HG03280 (cell line): ENCODE results near the gene SCAPER.
"Not testable (repeated sequence)": the region's sequence is repeated elsewhere in the genome, so short reads cannot be mapped to it uniquely, and the experiment has no call there.

Source experiments
- ATAC-seq: cut with Tn5 transposase; IDR thresholded peaks from one replicate; pipeline ENCODE4 v1.9.1; 2021; ENCODE audit warnings: mild to moderate bottlenecking, moderate library complexity; ENCODE audit not compliant: unreplicated experiment

Gene SCAPER

DNA sequence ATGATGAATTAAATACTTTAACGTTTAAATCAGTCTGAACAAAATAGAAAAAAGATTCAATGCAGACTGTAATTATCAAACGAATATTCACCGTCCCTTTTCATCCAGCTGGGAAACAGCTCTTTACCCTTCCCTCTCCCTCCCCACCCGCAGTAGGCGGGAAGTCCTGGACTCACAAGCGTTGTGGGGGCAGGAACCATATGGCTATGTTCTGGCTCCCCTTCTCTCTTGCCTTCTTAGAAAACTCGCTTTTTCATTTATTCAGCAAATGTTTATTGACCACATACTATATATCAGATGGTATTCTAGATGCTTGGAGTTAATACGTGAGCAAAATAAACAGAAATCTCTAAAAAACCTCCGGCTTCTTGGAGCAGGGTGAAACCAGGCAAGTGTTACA, 715 bp upstream of the SCAPER start:
- ATAC-seq: no peak

DNA sequence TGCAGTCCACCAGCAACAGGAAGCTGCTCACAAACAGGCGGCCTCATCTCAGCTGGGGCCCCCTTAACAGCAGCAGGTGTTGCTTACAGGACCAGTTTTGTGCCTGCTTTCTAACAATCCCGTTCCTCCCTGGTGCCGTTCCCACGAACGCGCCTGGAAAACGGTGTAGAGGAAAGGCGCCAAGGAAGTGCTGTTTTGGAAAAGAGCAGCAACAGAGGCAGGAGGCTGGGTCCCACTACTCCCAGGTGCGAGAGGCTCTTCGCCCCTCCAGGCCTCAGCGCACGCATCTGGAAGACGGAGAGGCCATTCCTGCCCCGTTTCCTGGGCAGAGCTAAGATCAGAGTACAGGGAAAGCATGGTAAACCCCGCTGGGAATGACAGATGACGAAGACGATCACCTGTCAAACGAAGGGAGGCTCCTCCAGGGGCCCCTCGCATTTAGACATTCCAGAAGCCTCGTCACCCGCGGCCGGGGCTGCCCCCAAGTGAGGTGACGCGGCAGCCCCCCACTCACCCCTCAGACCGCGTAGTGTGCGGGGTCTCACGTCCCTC, 603 bp downstream of the SCAPER start:
- peak; percentile 3 for ATAC-seq

DNA sequence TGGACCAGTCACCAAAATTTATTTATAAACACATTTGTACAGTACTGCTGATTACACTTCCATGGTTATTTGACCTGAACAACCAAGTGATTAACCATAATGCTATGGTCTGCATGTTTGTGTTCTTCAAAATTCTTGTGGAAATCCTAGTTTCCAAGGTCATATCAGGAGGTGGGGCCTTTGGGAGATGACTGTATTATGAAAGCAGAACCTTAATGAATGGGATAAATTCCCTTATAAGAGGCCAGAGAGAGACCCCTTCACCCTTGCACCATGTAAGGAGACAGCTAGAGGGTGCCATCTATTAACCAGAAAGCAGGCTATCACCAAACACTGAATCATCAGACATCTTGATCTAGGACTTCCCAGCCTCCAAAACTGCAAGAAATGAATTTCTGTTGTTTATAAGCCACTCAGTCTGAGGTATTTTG, 1.9 kb downstream of the SCAPER start:
- ATAC-seq: no peak

DNA sequence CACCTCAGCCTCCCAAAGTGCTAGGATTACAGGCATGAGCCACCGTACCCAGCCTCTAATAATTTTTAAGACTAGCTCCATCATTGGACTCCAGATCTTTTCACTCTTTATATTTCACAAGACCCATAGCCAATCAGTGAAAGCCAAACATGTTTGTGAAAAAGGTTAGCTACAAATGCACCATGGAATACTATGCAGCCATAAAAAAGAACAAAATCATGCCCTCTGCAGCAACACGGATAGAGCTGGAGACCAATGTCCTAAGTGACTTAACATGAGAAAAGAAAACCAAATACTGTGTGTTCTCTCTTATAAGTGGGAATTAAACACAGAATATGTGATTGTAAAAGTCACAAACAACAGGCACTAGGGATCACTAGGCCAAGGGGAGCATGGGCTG, 3.2 kb downstream of the SCAPER start:
- no peak for ATAC-seq

DNA sequence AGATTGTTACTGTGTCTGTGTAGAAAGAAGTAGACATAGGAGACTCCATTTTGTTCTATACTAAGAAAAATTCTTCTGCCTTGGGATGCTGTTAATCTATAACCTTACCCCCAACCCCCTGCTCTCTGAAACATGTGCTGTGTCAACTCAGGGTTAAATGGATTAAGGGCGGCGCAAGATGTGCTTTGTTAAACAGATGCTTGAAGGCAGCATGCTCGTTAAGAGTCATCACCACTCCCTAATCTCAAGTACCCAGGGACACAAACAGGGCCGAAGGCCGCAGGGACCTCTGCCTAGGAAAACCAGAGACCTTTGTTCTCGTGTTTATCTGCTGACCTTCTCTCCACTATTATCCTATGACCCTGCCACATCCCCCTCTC, 5.2 kb downstream of the SCAPER start:
- not testable (repeated sequence) for ATAC-seq

DNA sequence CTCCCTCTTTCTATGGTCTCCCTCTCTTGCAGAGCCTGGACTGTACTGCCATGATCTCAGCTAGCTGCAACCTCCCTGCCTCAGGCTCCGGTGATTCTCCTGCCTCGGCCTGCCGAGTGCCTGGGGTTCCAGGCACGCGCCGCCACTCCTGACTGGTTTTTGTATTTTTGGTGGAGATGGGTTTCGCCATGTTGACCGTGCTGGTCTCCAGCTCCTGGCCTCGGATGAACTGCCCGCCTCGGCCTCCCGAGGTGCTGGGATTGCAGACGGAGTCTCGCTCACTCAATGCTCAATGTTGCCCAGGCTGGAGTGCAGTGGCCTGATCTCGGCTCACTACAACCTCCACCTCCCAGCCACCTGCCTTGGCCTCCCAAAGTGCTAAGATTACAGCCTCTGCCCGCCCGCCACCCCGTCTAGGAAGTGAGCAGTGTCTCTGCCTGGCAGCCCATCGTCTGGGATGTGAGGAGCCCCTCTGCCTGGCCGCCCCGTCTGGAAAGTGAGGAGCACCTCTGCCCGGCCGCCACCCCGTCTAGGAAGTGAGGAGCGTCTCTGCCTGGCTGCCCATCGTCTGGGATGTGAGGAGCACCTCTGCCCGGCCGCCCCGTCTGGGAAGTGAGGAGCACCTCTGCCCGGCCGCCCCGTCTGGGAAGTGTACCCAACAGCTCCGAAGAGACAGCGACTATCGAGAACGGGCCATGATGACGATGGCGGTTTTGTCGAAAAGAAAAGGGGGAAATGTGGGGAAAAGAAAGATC, 5.8 kb downstream of the SCAPER start:
- not testable (repeated sequence) for ATAC-seq

DNA sequence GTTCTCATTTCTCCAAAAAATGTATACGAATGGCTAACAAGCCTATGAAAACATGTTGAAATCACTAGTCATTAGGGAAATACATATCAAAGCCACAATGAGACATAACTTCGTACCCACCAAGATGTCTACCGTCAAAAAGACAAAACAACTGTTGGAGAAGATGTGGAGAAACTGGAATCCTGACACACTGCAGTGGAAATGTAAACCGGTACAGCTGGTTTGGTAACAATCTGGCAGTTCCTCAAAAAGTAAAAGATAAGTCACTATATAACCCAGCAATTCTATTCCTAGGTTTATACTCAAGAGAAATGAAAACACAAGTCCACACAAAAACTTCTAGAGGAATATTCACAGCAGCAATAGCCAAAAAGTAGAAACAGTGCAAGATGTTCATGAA, 7.0 kb downstream of the SCAPER start:
- no peak for ATAC-seq

DNA sequence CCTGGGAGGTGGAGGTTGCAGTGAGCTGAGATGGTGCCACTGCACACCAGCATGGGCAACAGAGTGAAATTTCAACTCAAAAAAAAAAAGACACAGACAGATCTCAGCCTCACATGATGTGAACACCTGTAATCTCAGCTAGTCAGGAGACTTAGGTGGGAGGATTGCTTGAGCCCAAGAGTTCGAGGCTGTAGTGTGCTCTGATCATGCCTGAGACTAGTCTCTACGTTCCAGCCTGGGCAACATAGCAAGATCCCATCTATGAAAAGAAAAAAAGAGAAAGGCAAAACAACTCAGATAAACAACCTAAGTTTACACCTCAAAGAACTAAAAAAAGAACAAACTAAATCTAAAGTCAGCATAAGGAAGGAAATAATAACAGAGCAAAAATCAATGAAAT, 11.0 kb downstream of the SCAPER start:
- ATAC-seq: no peak

DNA sequence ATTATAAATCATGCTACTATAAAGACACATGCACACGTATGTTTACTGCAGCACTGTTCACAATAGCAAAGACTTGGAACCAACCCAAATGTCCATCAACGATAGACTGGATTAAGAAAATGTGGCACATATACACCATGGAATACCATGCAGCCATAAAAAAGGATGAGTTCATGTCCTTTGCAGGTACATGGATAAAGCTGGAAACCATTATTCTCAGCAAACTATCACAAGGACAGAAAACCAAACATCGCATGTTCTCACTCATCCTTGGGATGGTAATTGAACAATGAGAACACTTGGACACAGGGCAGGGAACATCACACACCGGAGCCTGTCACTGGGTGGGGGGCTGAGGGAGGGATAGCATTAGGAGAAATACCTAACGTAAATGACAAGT, 12.3 kb downstream of the SCAPER start:
- ATAC-seq: not testable (repeated sequence)

DNA sequence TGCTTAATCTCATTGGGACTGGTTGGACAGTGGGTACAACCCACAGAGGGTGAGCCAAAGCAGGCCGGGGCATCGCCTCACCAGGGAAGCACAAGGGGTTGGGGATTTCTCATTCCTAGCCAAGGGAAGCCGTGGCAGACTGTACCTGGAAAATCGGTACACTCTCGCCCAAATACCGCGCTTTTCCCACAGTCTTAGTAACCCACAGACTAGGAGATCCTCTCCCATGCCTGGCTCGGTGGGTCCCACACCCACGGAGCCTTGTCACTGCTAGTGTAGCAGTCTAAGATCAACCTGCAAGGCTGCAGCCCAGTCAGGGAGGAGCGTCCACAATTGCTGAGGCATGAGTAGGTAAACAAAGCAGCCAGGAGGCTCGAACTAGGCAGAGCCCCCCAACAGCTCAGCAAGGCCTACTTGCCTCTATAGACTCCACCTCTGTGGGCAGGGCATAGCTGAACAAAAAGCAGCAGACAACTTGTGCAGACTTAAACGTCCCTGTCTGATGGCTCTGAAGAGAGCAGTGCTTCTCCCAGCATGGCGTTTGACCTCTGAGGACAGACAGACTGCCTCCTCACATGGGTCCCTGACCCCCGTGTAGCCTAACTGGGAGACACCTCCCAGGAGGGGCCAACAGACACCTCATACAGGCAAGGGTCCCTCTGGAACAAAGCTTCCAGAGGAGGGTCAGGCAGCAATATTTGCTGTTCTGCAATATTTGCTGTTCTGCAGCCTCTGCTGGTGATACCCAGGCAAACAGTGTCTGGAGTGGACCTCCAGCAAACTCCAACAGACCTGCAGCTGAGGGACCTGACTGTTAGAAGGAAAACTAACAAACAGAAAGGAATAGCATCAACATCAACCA, 17.6 kb downstream of the SCAPER start:
- not testable (repeated sequence) for ATAC-seq

DNA sequence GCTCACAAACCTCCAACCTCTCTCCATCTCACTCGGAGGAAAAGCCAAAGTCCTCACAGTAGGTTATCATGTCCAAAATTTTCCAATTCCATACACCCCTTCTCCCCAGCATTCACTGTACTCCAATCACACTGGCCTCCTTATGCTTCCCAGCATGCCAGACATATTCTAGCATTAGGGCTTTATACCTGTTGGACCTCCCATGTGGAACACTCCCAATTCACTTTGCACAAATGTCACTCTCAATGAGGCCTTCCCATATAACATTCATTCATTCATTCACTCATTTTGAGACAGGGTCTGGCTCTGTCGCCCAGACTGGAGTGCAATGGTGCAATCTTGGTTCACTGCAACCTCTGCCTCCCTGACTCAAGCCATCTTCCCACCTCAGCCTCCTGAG, 19.9 kb downstream of the SCAPER start:
- ATAC-seq: no peak

DNA sequence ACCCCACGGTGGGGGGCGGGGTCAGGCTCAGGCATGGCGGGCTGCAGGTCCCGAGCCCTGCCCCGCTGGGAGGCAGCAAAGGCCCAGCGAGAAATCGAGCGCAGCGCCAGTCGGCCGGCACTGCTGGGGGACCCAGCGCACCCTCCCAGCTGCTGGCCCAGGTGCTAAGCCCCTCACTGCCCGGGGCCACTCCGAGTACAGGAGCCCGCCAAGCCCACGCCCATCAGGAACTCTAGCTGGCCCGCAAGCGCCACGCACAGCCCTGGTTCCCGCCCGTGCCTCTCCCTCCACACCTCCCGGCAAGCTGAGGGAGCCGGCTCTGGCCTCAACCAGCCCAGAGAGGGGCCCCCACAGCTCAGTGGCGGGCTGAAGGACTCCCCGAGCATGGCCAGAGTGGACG, 29.2 kb downstream of the SCAPER start:
- ATAC-seq: no peak

DNA sequence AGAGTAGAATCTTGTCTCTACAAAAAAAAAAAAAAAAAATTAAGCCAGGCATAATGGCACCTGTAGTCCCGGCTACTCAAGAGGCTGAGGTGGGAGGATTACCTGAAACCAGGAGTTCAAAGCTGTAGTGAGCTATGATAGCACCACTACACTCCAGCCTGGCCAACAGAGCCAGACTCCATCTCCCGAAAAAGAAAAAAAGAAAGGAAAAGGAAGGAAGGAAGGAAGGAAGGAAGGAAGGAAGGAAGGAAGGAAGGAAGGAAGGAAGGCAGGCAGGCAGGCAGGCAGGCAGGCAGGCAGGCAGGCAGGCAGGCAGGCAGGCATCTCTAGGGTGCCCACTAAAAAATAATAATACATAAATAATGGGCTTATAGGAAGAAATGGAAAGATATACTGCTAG, 32.1 kb downstream of the SCAPER start:
- ATAC-seq: not testable (repeated sequence)

DNA sequence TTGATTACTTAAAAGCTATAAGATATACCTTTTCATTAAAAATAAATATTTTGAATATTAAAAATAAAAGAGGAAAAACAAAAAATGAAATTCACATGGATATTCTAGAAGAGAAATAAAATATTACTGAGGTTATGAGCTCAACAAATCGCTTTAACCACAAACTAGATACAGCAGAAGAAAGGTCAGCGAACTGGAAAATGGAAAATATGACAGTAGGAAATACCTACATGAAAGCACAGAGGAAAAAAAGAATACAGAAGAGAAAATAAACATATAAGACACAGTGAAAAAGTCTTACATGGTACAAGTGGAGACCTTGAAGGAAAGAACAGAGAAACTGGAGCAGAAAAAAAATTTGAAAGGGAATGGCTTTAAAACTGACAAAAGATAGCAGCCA, 33.2 kb downstream of the SCAPER start:
- no peak for ATAC-seq

DNA sequence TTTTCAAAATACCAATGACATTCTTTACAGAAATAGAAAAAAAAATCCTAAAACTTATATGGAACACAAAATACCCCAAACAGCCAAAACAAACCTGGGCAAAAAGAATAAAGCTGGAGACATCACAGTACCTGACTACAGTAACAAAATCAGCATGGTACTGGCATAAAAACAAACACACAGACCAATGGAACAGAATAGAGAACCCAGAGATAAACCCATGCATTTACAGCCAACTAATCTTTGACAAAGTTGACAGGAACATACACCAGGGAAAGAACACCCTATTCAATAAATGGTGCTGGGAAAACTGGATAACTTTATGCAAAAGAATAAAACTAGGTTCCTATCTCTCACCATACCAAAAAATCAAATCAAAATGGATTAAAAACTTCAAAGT, 36.4 kb downstream of the SCAPER start:
- ATAC-seq: no peak

DNA sequence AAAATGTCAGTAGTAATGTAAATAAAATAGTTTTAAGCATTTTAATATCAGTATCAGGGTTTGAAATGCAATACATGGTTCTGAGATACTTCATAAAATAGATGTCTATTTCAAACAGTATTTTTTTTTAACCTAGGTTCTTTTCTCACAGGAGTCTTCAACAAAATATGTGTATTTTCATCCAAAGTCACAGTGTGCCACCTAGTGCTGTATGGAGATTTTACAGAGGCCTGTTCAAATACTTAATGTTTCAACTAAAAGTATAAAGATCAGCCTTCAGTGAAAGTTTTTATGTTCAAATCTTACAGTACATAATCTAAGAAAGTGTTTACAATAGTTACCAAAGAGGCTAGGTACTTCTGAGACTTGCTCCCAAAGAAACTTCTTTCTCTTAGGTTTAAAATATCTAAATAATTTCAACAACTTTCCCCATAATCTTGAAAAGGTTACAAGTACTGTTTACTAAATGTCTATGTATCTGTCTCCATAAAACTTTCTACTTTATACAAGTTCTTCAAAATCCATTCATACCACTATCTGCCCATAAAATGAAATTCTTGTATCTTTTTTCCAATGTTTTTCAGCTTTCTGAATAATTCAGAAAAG, 38.3 kb downstream of the SCAPER start:
- no peak for ATAC-seq

DNA sequence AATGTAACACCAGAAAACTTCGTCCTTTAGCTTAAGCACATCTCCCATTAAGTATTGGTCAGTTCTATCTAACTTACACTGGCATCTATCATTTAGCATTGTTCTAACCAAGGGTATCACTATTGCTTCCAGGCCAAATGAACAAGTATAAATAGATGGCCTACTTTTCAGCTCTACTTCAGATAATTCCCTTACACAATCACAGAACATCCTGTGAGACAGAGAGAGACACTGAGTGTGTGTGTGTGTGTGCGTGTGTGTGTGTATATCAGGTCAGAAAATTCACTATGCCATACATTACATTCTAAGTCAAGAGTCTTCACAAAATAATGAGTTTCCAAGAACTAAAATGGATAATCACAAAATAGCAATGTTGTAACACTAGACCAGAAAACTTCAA, 39.1 kb downstream of the SCAPER start:
- no peak for ATAC-seq

DNA sequence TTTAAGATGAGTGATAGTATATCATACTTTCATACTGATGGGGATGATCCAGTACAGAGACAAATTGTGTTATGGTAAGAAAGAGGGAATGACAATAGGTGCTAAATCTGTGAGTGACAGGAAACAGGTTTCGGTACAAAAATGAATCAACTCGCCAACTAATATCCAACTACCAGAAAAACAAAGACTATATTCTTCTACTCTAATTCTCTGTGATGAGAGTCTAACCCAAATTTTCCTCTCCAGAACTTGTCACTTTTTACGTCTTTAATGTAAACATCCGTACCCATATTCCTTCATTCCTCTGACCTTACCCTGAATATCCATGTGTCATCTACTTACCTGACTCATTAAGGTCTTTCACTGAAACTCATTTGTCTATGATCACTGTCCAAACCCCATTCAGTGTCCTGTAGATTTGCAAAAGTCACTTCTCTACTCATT, 39.6 kb downstream of the SCAPER start:
- ATAC-seq: no peak

DNA sequence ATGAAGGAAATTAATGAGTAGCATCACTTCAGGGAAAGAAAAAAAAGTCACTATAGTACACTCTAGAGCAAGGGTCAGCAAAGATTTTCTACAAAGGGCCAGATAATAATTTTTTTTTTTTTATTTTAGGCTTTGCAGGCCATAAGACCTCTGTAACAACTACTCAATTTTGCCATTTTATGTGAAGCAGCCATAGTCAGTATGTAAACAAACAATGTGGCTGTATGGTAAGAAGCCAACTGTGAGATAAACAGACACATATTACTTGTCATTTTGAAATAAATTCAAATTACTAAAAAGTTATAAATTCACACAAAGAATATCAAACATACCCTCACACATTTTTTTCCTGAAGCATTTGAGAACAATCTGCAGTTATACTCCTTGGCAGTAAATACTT, 40.6 kb downstream of the SCAPER start:
- ATAC-seq: no peak

DNA sequence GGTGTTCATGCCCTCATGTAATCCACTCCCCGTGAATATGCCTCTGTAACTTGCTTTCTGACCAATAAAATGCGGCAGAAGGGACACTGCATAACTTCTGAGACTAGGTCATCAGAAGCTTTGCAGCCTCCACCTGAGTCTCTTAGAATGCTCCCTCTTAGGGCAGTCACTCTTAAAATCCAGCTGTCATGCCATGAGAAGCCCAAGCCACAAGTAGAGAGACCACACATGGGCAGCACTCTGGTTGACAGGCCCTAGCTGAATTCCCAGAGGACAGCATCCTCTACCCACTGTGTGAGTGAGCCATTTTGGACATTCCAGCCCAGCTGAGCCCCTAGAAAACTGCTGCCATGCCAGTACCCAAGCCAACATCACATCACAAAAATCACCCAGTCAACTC, 41.4 kb downstream of the SCAPER start:
- no peak for ATAC-seq

DNA sequence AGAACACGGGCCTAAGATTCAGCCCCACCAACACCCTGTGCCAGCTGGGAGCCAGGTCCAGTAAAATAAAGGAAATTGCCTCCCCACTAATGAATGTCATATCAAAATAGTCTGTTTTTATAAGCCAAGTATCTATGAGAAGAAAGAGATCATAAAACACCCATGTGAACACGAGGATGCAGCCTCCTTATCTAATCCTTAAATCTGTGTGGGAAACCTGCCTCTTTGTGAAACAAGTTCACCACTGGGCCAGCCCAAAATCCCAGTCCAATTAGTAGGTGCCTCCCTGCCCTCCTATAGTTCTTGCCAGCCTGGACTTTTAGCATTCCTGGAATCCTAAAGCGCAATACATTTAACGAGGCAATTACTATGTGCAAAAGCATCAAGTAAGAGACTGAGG, 42.0 kb downstream of the SCAPER start:
- no peak for ATAC-seq
